ENCODE data around the gene STX10.

DNA sequence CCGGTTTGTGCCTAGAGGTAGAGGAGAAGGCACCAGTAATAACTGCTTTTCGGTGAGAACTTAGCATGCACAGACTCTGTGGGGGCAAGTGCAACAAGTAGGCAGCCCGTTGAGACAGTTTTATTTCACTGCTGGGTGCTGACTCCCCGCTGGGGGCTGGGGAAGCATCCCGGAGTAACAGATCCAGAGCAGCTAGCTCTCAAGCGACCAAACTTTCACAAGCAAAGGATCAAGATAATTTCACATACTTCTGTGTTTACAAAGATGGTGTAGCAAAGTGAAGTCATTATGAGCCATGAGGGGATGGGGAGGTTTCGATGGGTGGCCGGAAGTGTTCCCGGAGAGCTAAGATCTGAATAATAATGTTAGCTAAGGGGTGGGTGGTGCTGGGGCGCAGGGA lies 29.4 kb downstream of the STX10 start:
- TF ChIP-seq, protein P1, sequence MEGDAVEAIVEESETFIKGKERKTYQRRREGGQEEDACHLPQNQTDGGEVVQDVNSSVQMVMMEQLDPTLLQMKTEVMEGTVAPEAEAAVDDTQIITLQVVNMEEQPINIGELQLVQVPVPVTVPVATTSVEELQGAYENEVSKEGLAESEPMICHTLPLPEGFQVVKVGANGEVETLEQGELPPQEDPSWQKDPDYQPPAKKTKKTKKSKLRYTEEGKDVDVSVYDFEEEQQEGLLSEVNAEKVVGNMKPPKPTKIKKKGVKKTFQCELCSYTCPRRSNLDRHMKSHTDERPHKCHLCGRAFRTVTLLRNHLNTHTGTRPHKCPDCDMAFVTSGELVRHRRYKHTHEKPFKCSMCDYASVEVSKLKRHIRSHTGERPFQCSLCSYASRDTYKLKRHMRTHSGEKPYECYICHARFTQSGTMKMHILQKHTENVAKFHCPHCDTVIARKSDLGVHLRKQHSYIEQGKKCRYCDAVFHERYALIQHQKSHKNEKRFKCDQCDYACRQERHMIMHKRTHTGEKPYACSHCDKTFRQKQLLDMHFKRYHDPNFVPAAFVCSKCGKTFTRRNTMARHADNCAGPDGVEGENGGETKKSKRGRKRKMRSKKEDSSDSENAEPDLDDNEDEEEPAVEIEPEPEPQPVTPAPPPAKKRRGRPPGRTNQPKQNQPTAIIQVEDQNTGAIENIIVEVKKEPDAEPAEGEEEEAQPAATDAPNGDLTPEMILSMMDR (conservative IDR thresholded peaks at IDR 0.05), result no peak
- TF ChIP-seq EZH2 (IDR thresholded peaks at IDR 0.05; ENCODE audit: low read depth), result no peak

All from PC-9 (cell line).